B cell (primary cell): Measurements from ENCODE around the gene SLC9A7. TPM values are rescaled to one million over a fixed set of nuclear protein-coding genes. Genes with fewer than 3 reads are reported as not detected.

Experiments
- ATAC-seq: fragments of 200-7000 bp; cut with Tn5 transposase; one replicate; pipeline ENCODE4 v1.10.0; 2021; ENCODE audit warnings: low read depth, mild to moderate bottlenecking, moderate number of reproducible peaks, moderate library complexity
- CTCF ChIA-PET: fragments of 350-600 bp; sonication (Branson Sonifier 250); formaldehyde crosslinking; loops from one replicate; lab custom pipeline; 2021; ENCODE audit warnings: antibody characterized with exemption, inconsistent platforms; lab: Charles Lee
- POLR2A ChIA-PET: fragments of 350-600 bp; sonication (Branson Sonifier 250); formaldehyde crosslinking; loops from one replicate; lab custom pipeline; 2021; ENCODE audit warnings: antibody characterized with exemption; lab: Charles Lee
- DNase-seq: peaks from one replicate; pipeline ENCODE4 v3.0.0; 2013
- H2AFZ ChIP-seq: 2 replicates; pipeline ENCODE4 v1.6.1; 2012; ENCODE audit warnings: mild to moderate bottlenecking, low read depth, low read length; ENCODE audit not compliant: insufficient read depth, poor library complexity, severe bottlenecking
- H3K27ac ChIP-seq, 2 donors: 1 replicate in 1 of 2; 2 replicates in 1 of 2; pipeline ENCODE4 v1.5.1; 2012 to 2013; ENCODE audit warnings: low read length in 2 of 2, mild to moderate bottlenecking in 2 of 2, moderate library complexity in 1 of 2
- H3K27me3 ChIP-seq, 4 experiments: fragments of 200-600 bp in 1 of 4; sonication (generic) in 1 of 4; replicated peaks in 1 of 4; 1 replicate in 2 of 4; 2 replicates in 2 of 4; pipeline versions ENCODE4 v1.6.1 to v1.7.0; 2013 to 2016; ENCODE audit warnings: low read length in 3 of 4, mild to moderate bottlenecking in 2 of 4, mixed read lengths in 1 of 4, moderate library complexity in 1 of 4; ENCODE audit not compliant: insufficient read depth in 4 of 4, control insufficient read depth in 3 of 4; ENCODE audit errors: control extremely low read depth in 1 of 4
- H3K36me3 ChIP-seq, 2 experiments: replicated peaks in 1 of 2; 1 replicate in 1 of 2; 2 replicates in 1 of 2; pipeline versions ENCODE4 v1.6.1 to v1.7.1; 2013; ENCODE audit warnings: low read length in 1 of 2; ENCODE audit not compliant: insufficient read depth in 2 of 2, control insufficient read depth in 1 of 2; ENCODE audit errors: control extremely low read depth in 1 of 2, extremely low read depth in 1 of 2
- H3K4me1 ChIP-seq, 2 donors: fragments of 200-600 bp in 1 of 2; sonication (generic) in 1 of 2; 1 replicate in 1 of 2; 2 replicates in 1 of 2; pipeline versions ENCODE4 v1.5.1 to v1.6.1; 2013 to 2017; ENCODE audit warnings: low read length in 2 of 2; ENCODE audit not compliant: control insufficient read depth in 2 of 2, insufficient read depth in 2 of 2
- H3K4me2 ChIP-seq: replicated peaks from 2 replicates; pipeline ENCODE3; 2012; ENCODE audit warnings: mild to moderate bottlenecking, low read depth, low read length; ENCODE audit not compliant: poor library complexity, severe bottlenecking
- H3K4me3 ChIP-seq, 5 experiments: fragments of 200-600 bp in 1 of 5; sonication (generic) in 1 of 5; 1 replicate in 3 of 5; 2 replicates in 2 of 5; pipeline versions ENCODE4 v1.5.1 to v1.7.0; 2011 to 2016; ENCODE audit warnings: low read length in 4 of 5, mild to moderate bottlenecking in 4 of 5, low read depth in 2 of 5, control low read depth in 1 of 5, moderate library complexity in 1 of 5; ENCODE audit not compliant: insufficient read depth in 1 of 5; ENCODE audit errors: control extremely low read depth in 1 of 5, extremely low read depth in 1 of 5
- H3K79me2 ChIP-seq: fragments of 200-600 bp; sonication (generic); one replicate; pipeline ENCODE4 v1.6.0; 2016; ENCODE audit warnings: low read length; ENCODE audit not compliant: control insufficient read depth, insufficient read depth
- H3K9ac ChIP-seq: fragments of 200-600 bp; sonication (generic); 2 replicates; pipeline ENCODE4 v1.6.1; 2017; ENCODE audit warnings: mild to moderate bottlenecking, low read length, moderate library complexity
- H3K9me3 ChIP-seq, 3 donors: one replicate each; pipeline versions ENCODE4 v1.6.1 to v1.7.1; 2013; ENCODE audit warnings: low read length in 2 of 3; ENCODE audit not compliant: control insufficient read depth in 2 of 3, insufficient read depth in 1 of 3; ENCODE audit errors: control extremely low read depth in 1 of 3
- H4K20me1 ChIP-seq: 2 replicates; pipeline ENCODE4 v1.6.0; 2012; ENCODE audit warnings: mild to moderate bottlenecking, low read length; ENCODE audit not compliant: insufficient read depth, control insufficient read depth, poor library complexity, severe bottlenecking
- H3K27ac Mint-ChIP-seq: one replicate; pipeline ENCODE4 v1.8.0; 2021; ENCODE audit warnings: mixed read lengths
- H3K27me3 Mint-ChIP-seq: one replicate; pipeline ENCODE4 v1.8.0; 2021; ENCODE audit warnings: mixed read lengths
- H3K4me1 Mint-ChIP-seq: one replicate; pipeline ENCODE4 v1.8.0; 2021; ENCODE audit warnings: mixed read lengths
- H3K4me3 Mint-ChIP-seq: one replicate; pipeline ENCODE4 v1.8.0; 2021; ENCODE audit warnings: mixed read lengths
- H3K9me3 Mint-ChIP-seq: one replicate; pipeline ENCODE4 v1.8.0; 2022; ENCODE audit warnings: mixed read lengths; ENCODE audit not compliant: insufficient read depth
- EZH2 ChIP-seq: IDR thresholded peaks from 2 replicates; pipeline ENCODE4 v1.6.1; 2012; ENCODE audit warnings: borderline replicate concordance, low read depth, mild to moderate bottlenecking, moderate library complexity, low read length; ENCODE audit not compliant: insufficient read depth, poor library complexity, severe bottlenecking
- WGBS: methylation state at CpG from one replicate; pipeline ENCODE4 v1.1.5; 2013; ENCODE audit warnings: missing lambda C conversion rate; ENCODE audit not compliant: insufficient coverage; 5-methylcytosine and 5-hydroxymethylcytosine counted together
- intact Hi-C: fragments of 100-400 bp; cut with micrococcal nuclease; formaldehyde crosslinking; loops from one replicate; pipeline ENCODE4 v1.10.0; 2022
- polyA minus RNA-seq: library from RNA; depleted of rRNA, polyadenylated mRNA; stranded (reverse); fragments of >200 nt; gene quantifications from 2 replicates; pipeline ENCODE4 v1.2.3, GENCODE V29; 2012
- polyA plus RNA-seq: library from polyadenylated mRNA; depleted of rRNA; stranded (reverse); fragments of >200 nt; gene quantifications from 2 replicates; pipeline ENCODE4 v1.2.3, GENCODE V29; 2012
- total RNA-seq, 2 donors: library from RNA; stranded (reverse); fragments of 120-200 nt in 1 of 2; gene quantifications; 1 replicate in 1 of 2; 2 replicates in 1 of 2; pipeline versions ENCODE4 v1.2.3 to v1.2.4, GENCODE V29; 2013 to 2022
- TF ChIP-seq, protein P1 (sequence below): fragments of 200-600 bp; IDR thresholded peaks from one replicate; pipeline ENCODE4 v1.8.0; 2022; ENCODE audit warnings: antibody characterized with exemption, mild to moderate bottlenecking

Gene SLC9A7
- 51.1 and 53.2 TPM in 2 replicates for total RNA-seq
- total RNA-seq (2013), result 71.0 TPM
- polyA plus RNA-seq, result 24.9 and 36.1 TPM in 2 replicates
- 81.1 and 117 TPM in 2 replicates for polyA minus RNA-seq

DNA sequence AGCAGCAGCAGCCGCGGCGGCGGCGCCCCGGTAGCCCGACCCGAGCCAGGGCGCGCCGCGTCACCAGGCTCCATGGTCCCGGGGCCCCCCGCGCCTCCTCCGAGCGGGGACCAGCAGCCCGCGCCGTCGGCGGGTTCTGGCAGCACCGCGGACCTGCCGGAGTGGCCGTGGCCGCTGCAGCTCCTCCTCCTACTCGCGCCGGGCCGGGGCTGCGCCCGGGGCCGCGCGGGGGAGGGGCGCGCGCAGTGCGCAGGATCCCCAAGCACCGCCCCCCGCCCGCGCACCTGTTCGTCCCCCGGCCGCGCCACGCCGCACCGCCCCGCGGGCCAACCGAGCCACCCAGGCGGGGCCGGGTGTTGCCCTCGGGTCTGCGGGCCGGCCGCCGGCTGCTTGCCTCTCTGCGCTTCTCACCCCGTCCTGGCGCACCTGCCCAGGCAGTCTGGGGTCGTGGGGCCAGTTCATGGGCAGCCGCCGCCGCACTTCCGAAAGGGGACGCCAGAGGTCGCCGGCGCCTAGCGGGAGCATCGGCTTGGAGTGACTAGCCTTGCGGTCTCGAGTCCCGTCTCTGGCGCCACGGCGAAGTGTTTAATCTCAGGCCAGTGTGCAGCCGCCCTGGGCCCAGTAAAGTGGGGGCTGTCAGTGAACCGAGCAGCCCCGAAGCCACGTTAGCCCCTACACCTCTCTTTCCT is at the start of gene SLC9A7:
Gene SLC9A7 (minus strand): TSS at position 163 of the 689 bp plus-strand sequence. CDS start 89 bp downstream, at position 74.
- Histone ChIP-seq H3K9me3 (peaks cover 0 to 4% (median 0%) of the 10 kb centered on the region in 3 donors), H3K27me3 (no peaks in the 10 kb centered on the region), H3K4me2 (peak within 1 kb of the TSS; percentile 76), H3K36me3 (no peaks in the 10 kb centered on the region), H3K4me3 (peak within 1 kb of the TSS; percentile 52 to 73 (median 68)), H2AFZ (peak within 1 kb of the TSS; percentile 80), H4K20me1 (no peaks in the 10 kb centered on the region), H3K9ac (peak within 1 kb of the TSS; percentile 77), H3K4me1 (peaks cover 23 to 32% of the 10 kb centered on the region in 2 donors), H3K79me2 (peaks cover 62% of the 10 kb centered on the region), H3K27ac (peak within 1 kb of the TSS; percentile 74 to 88)
- DNase-seq, result peak; percentile 88
- Mint-ChIP-seq H3K9me3 (no peaks in the 10 kb centered on the region), H3K4me1 (peaks cover 38% of the 10 kb centered on the region), H3K27me3 (no peaks in the 10 kb centered on the region), H3K27ac (peak within 1 kb of the TSS; percentile 96), H3K4me3 (peak within 1 kb of the TSS; percentile 97)
- CTCF ChIA-PET, result interaction anchor here (0.8 to 2.9 kb wide), 8 partner anchors 10 to 272 kb away, joined by 3 to 25 read pairs (median 4); no protein-coding TSS in a partner anchor
- intact Hi-C loops, result loop anchor here (1.0 to 10.0 kb wide), 5 partner anchors 37 to 726 kb away; partner anchors contain the start of genes CDK16, RP2 and ZNF41
- peak; percentile 71 for ATAC-seq
- POLR2A ChIA-PET, result interaction anchor here (0.6 to 1.0 kb wide), 2 partner anchors 38 to 66 kb away, joined by 3 to 4 read pairs; no protein-coding TSS in a partner anchor
- 0% methylated on average over 69 of the region's 85 CpGs for WGBS
- no peak for TF ChIP-seq EZH2
- TF ChIP-seq, protein P1, sequence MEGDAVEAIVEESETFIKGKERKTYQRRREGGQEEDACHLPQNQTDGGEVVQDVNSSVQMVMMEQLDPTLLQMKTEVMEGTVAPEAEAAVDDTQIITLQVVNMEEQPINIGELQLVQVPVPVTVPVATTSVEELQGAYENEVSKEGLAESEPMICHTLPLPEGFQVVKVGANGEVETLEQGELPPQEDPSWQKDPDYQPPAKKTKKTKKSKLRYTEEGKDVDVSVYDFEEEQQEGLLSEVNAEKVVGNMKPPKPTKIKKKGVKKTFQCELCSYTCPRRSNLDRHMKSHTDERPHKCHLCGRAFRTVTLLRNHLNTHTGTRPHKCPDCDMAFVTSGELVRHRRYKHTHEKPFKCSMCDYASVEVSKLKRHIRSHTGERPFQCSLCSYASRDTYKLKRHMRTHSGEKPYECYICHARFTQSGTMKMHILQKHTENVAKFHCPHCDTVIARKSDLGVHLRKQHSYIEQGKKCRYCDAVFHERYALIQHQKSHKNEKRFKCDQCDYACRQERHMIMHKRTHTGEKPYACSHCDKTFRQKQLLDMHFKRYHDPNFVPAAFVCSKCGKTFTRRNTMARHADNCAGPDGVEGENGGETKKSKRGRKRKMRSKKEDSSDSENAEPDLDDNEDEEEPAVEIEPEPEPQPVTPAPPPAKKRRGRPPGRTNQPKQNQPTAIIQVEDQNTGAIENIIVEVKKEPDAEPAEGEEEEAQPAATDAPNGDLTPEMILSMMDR, result peak; percentile 68

DNA sequence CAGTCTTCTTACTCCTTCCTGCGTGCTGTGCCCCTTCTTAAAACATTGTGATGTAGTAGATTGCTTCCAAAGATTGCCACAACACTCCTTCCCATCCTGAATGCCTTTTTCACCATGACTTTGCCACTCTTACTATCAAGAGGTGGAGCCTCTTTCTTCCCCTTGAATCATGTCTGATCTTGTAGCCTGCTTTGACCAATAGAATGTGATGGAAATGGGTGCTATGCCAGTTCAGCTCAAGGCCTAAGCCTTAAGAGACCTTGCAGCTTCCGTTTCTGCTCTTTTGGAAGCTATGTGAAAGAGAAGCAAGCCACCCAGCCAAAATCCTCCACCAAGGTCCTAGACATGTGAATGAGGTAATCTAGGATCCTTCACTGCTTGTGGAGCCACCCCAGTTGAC is 46.4 kb upstream of the SLC9A7 start:
- Mint-ChIP-seq H3K4me1 (no peaks in the 10 kb centered on the region), H3K4me3 (no peak overlapping the region), H3K9me3 (no peaks in the 10 kb centered on the region), H3K27me3 (no peaks in the 10 kb centered on the region), H3K27ac (no peak overlapping the region)
- Histone ChIP-seq H3K4me1 (no peaks in the 10 kb centered on the region), H3K36me3 (no peaks in the 10 kb centered on the region), H3K9me3 (no peaks in the 10 kb centered on the region), H3K27ac (no peak overlapping the region), H4K20me1 (no peaks in the 10 kb centered on the region), H3K9ac (no peak overlapping the region), H2AFZ (no peak overlapping the region), H3K27me3 (no peaks in the 10 kb centered on the region), H3K4me3 (no peak overlapping the region), H3K4me2 (no peak overlapping the region), H3K79me2 (no peaks in the 10 kb centered on the region)
- no CpG with 5 or more reads among the region's 2 CpGs for WGBS
- intact Hi-C loops, result no loop called here
- DNase-seq (no peak), ATAC-seq (no peak)
- TF ChIP-seq, protein P1, result no peak
- no peak for TF ChIP-seq EZH2
- ChIA-PET CTCF (no interaction called here), POLR2A (no interaction called here)
